Neural cell (in vitro differentiated cells): ENCODE data around the gene ATAD3C. TPM values are rescaled to one million over a fixed set of nuclear protein-coding genes. Genes with fewer than 3 reads are reported as not detected.

Experiments used
- H2AFZ ChIP-seq: fragments of 200-600, 300-800 bp; sonication (generic), shearing (Covaris generic); 2 replicates; pipeline ENCODE4 v1.6.0; 2014; ENCODE audit warnings: low read depth, mild to moderate bottlenecking, antibody characterized with exemption, low read length, moderate library complexity
- H3F3A ChIP-seq: fragments of 200-600 bp; shearing (Covaris generic); 2 replicates; pipeline ENCODE4 v1.6.1; 2016; ENCODE audit warnings: mild to moderate bottlenecking, moderate library complexity, mixed read lengths, antibody characterized with exemption, low read length; ENCODE audit not compliant: insufficient read depth, poor library complexity, severe bottlenecking
- H3K27ac ChIP-seq: fragments of 200-600, 300-800 bp; sonication (generic), shearing (Covaris generic); 2 replicates; pipeline ENCODE4 v1.5.1; 2014; ENCODE audit warnings: mild to moderate bottlenecking, low read length, moderate library complexity
- H3K27me3 ChIP-seq: fragments of 300-800, 200-600 bp; sonication (generic), shearing (Covaris generic); 2 replicates; pipeline ENCODE4 v1.6.0; 2014; ENCODE audit warnings: mild to moderate bottlenecking, low read depth, low read length, moderate library complexity; ENCODE audit not compliant: insufficient read depth
- H3K36me3 ChIP-seq: fragments of 300-800, 200-600 bp; sonication (generic), shearing (Covaris generic); 2 replicates; pipeline ENCODE4 v1.5.1; 2014; ENCODE audit warnings: mild to moderate bottlenecking, antibody characterized with exemption, low read length, moderate library complexity; ENCODE audit not compliant: insufficient read depth
- H3K4me2 ChIP-seq: fragments of 300-800, 200-600 bp; sonication (generic), shearing (Covaris generic); 2 replicates; pipeline ENCODE4 v1.6.0; 2014; ENCODE audit warnings: mild to moderate bottlenecking, low read length
- H3K4me3 ChIP-seq: fragments of 300-800, 200-600 bp; sonication (generic), shearing (Covaris generic); 2 replicates; pipeline ENCODE4 v1.5.1; 2014; ENCODE audit warnings: mild to moderate bottlenecking, low read length, moderate library complexity
- H3K79me2 ChIP-seq: fragments of 200-600 bp; shearing (Covaris generic); replicated peaks from 2 replicates; pipeline ENCODE4 v1.6.0; 2014; ENCODE audit warnings: mild to moderate bottlenecking, low read length, moderate library complexity; ENCODE audit not compliant: insufficient read depth
- H3K9ac ChIP-seq: fragments of 300-800, 200-600 bp; sonication (generic), shearing (Covaris generic); 2 replicates; pipeline ENCODE4 v1.6.1; 2016; ENCODE audit warnings: mild to moderate bottlenecking, low read length, mixed read lengths
- H3K9me2 ChIP-seq: fragments of 200-600 bp; shearing (Covaris generic); 2 replicates; pipeline ENCODE4 v1.6.1; 2016; ENCODE audit warnings: mild to moderate bottlenecking, low read length, mixed read lengths; ENCODE audit not compliant: insufficient read depth
- H3K9me3 ChIP-seq: fragments of 200-600, 300-800 bp; sonication (generic), shearing (Covaris generic); 2 replicates; pipeline ENCODE4 v1.6.1; 2016; ENCODE audit warnings: mild to moderate bottlenecking, mixed run types, low read length, moderate library complexity, mixed read lengths
- H4K20me1 ChIP-seq: fragments of 200-600 bp; shearing (Covaris generic); 2 replicates; pipeline ENCODE4 v1.6.1; 2016; ENCODE audit warnings: mild to moderate bottlenecking, mixed run types; ENCODE audit not compliant: insufficient read depth
- CTCF ChIP-seq: fragments of 450-650 bp; IDR thresholded peaks from 2 replicates; pipeline ENCODE4 v1.5.1; 2014; ENCODE audit warnings: antibody characterized with exemption, mild to moderate bottlenecking, moderate library complexity; ENCODE audit not compliant: poor library complexity, severe bottlenecking
- EP300 ChIP-seq: fragments of 450-650 bp; conservative IDR thresholded peaks from 2 replicates; pipeline ENCODE4 v1.6.1; 2014; ENCODE audit warnings: antibody characterized with exemption, mild to moderate bottlenecking, moderate library complexity; ENCODE audit not compliant: poor library complexity, severe bottlenecking
- EZH2 ChIP-seq: fragments of 200-600, 300-800 bp; shearing (Covaris generic), sonication (generic); IDR thresholded peaks from 2 replicates; pipeline ENCODE4 v1.6.1; 2014; ENCODE audit warnings: antibody characterized with exemption, low read length, borderline replicate concordance, mild to moderate bottlenecking; ENCODE audit not compliant: insufficient read depth, poor library complexity, severe bottlenecking
- MXI1 ChIP-seq: fragments of 450-650 bp; conservative IDR thresholded peaks from 2 replicates; pipeline ENCODE4 v1.6.1; 2014; ENCODE audit warnings: antibody characterized with exemption, mild to moderate bottlenecking; ENCODE audit not compliant: poor library complexity, severe bottlenecking
- POLR2AphosphoS5 ChIP-seq: IDR thresholded peaks from 2 replicates; pipeline ENCODE4 v1.6.1; 2012
- RAD21 ChIP-seq: fragments of 450-650 bp; conservative IDR thresholded peaks from 2 replicates; pipeline ENCODE4 v1.6.1; 2014; ENCODE audit warnings: antibody characterized with exemption, mild to moderate bottlenecking, moderate library complexity
- SMC3 ChIP-seq: fragments of 450-650 bp; conservative IDR thresholded peaks from 2 replicates; pipeline ENCODE4 v1.6.1; 2014; ENCODE audit warnings: antibody characterized with exemption, mild to moderate bottlenecking, moderate library complexity; ENCODE audit not compliant: poor library complexity
- TAF1 ChIP-seq: IDR thresholded peaks from 2 replicates; pipeline ENCODE4 v1.6.1; 2012; ENCODE audit warnings: low read depth
- polyA plus RNA-seq: library from polyadenylated mRNA; depleted of rRNA; stranded (reverse); fragments of >200 nt; gene quantifications from 2 replicates; pipeline ENCODE4 v1.2.3, GENCODE V29; 2014
- TF ChIP-seq, protein P1 (sequence below): IDR thresholded peaks from 2 replicates; pipeline ENCODE4 v1.6.1; 2012; ENCODE audit warnings: borderline replicate concordance

The ATAD3C gene
- polyA plus RNA-seq, 1 donor from 2014 or later, result not detected

- no peaks in the 10 kb centered on the region for H3K9me2 ChIP-seq
- H3K4me2 ChIP-seq, result peak overlapping the region; percentile 98
- peak overlapping the region; percentile 76 for H3K4me3 ChIP-seq
- H4K20me1 ChIP-seq, result no peaks in the 10 kb centered on the region
- H3K27ac ChIP-seq, result no peak overlapping the region
- H3F3A ChIP-seq, result no peaks in the 10 kb centered on the region
- H3K36me3 ChIP-seq, result no peaks in the 10 kb centered on the region
- no peak for TF ChIP-seq POLR2AphosphoS5
- TF ChIP-seq RAD21, result no peak
- H2AFZ ChIP-seq, result no peak overlapping the region
- H3K9me3 ChIP-seq, result no peaks in the 10 kb centered on the region
- H3K79me2 ChIP-seq, result peaks cover 36% of the 10 kb centered on the region
- H3K9ac ChIP-seq, result peak overlapping the region; percentile 84
- no peaks in the 10 kb centered on the region for H3K27me3 ChIP-seq
These were observed 48.7 kb upstream of the ATAD3C start for GRCh38 chr1:1400576-1401456.

DNA sequence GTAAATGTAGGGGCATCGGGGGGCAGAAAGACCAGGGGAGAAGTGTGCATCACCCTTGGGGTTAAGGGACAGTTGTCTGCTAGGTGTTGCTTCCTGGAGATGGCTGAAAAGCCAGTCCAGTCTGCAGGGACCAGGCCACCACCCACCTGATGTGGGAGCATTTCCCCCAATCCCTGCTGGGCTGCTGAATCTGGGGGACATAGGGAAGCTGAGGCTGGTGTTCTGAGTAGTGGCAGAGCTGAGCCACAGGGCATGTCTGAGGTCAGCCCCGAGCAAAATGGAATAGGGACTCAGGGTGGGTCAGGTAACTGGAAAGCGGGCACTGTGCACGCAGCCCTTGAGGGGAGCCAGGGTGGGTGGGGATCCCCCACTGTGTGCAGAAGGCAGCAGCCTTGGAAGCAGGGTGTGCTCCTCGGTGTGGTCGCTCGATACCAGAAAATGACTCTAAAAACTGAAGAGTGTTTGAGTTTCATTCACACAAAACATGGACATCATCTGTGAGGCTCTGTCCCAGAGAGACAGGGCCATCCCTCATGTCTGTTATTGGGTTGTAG, 48.0 kb upstream of the ATAD3C start:
- no peaks in the 10 kb centered on the region for H3K9me3 ChIP-seq
- no peaks in the 10 kb centered on the region for H3K27me3 ChIP-seq
- H4K20me1 ChIP-seq, result no peaks in the 10 kb centered on the region
- H3K36me3 ChIP-seq, result no peaks in the 10 kb centered on the region
- H3F3A ChIP-seq, result no peaks in the 10 kb centered on the region
- no peak overlapping the region for H3K4me3 ChIP-seq
- no peak overlapping the region for H3K27ac ChIP-seq
- H3K9ac ChIP-seq, result no peak overlapping the region
- H2AFZ ChIP-seq, result no peak overlapping the region
- TF ChIP-seq, protein P1, sequence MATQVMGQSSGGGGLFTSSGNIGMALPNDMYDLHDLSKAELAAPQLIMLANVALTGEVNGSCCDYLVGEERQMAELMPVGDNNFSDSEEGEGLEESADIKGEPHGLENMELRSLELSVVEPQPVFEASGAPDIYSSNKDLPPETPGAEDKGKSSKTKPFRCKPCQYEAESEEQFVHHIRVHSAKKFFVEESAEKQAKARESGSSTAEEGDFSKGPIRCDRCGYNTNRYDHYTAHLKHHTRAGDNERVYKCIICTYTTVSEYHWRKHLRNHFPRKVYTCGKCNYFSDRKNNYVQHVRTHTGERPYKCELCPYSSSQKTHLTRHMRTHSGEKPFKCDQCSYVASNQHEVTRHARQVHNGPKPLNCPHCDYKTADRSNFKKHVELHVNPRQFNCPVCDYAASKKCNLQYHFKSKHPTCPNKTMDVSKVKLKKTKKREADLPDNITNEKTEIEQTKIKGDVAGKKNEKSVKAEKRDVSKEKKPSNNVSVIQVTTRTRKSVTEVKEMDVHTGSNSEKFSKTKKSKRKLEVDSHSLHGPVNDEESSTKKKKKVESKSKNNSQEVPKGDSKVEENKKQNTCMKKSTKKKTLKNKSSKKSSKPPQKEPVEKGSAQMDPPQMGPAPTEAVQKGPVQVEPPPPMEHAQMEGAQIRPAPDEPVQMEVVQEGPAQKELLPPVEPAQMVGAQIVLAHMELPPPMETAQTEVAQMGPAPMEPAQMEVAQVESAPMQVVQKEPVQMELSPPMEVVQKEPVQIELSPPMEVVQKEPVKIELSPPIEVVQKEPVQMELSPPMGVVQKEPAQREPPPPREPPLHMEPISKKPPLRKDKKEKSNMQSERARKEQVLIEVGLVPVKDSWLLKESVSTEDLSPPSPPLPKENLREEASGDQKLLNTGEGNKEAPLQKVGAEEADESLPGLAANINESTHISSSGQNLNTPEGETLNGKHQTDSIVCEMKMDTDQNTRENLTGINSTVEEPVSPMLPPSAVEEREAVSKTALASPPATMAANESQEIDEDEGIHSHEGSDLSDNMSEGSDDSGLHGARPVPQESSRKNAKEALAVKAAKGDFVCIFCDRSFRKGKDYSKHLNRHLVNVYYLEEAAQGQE, result no peak
- no peak for TF ChIP-seq RAD21
- TF ChIP-seq TAF1, result no peak
- TF ChIP-seq EP300, result no peak
- no peak for TF ChIP-seq MXI1
- TF ChIP-seq SMC3, result no peak
- no peak for TF ChIP-seq POLR2AphosphoS5
- TF ChIP-seq CTCF, result no peak
- TF ChIP-seq EZH2, result no peak
- H3K4me2 ChIP-seq, result no peak overlapping the region
- peaks cover 44% of the 10 kb centered on the region for H3K79me2 ChIP-seq
- no peaks in the 10 kb centered on the region for H3K9me2 ChIP-seq
